Measurements from ENCODE around the gene CNIH2.

Gene CNIH2

GRCh38 chr11:66322732-66323427 lies 44.9 kb downstream of the CNIH2 start:
- no peak for DNase-seq
- peaks cover 17% of the 10 kb centered on the region for H3K36me3 Mint-ChIP-seq
- peaks cover 15% of the 10 kb centered on the region for H3K9me3 Mint-ChIP-seq
- no peak overlapping the region for H3K4me3 Mint-ChIP-seq
- CTCF ChIA-PET: no interaction called here
- H3K27me3 Mint-ChIP-seq: no peaks in the 10 kb centered on the region
- no peak overlapping the region for H3K27ac Mint-ChIP-seq
- peaks cover 85% of the 10 kb centered on the region for H3K4me1 Mint-ChIP-seq

GRCh38 chr11:66323684-66324083 lies 45.7 kb downstream of the CNIH2 start:
- no peaks in the 10 kb centered on the region for H3K27me3 Mint-ChIP-seq
- no peak for DNase-seq
- peaks cover 15% of the 10 kb centered on the region for H3K9me3 Mint-ChIP-seq
- CTCF ChIA-PET: interaction anchor here (0.9 to 1.8 kb wide), 2 partner anchors 8 to 12 kb away, joined by 3 to 10 read pairs; no protein-coding TSS in a partner anchor
- no peak overlapping the region for H3K27ac Mint-ChIP-seq
- H3K4me1 Mint-ChIP-seq: peaks cover 85% of the 10 kb centered on the region
- no peak overlapping the region for H3K4me3 Mint-ChIP-seq
- peaks cover 15% of the 10 kb centered on the region for H3K36me3 Mint-ChIP-seq

- no peak overlapping the region for H3K4me3 Mint-ChIP-seq
- H3K27me3 Mint-ChIP-seq: no peaks in the 10 kb centered on the region
- no peak for DNase-seq
- H3K27ac Mint-ChIP-seq: peak overlapping the region; percentile 59
- CTCF ChIA-PET: interaction anchor here (0.9 to 1.8 kb wide), 2 partner anchors 9 to 13 kb away, joined by 3 to 10 read pairs; no protein-coding TSS in a partner anchor
- H3K36me3 Mint-ChIP-seq: peaks cover 7% of the 10 kb centered on the region
- peaks cover 81% of the 10 kb centered on the region for H3K4me1 Mint-ChIP-seq
- peaks cover 12% of the 10 kb centered on the region for H3K9me3 Mint-ChIP-seq
These were observed 46.7 kb downstream of the CNIH2 start for GRCh38 chr11:66324664-66325063.

GRCh38 chr11:66325263-66325671 lies 47.3 kb downstream of the CNIH2 start:
- DNase-seq: no peak
- Mint-ChIP-seq H3K4me1 (peaks cover 75% of the 10 kb centered on the region), H3K9me3 (peaks cover 7% of the 10 kb centered on the region), H3K27me3 (no peaks in the 10 kb centered on the region), H3K27ac (peak overlapping the region; percentile 87), H3K4me3 (no peak overlapping the region), H3K36me3 (peaks cover 3% of the 10 kb centered on the region)
- CTCF ChIA-PET: interaction anchor here (1.8 kb wide), 1 partner anchor 13 kb away, joined by 10 read pairs; no protein-coding TSS in a partner anchor

- CTCF ChIA-PET: interaction anchor here (1.3 to 1.8 kb wide), 2 partner anchors 14 to 16 kb away, joined by 9 to 15 read pairs; no protein-coding TSS in a partner anchor
- peaks cover 6% of the 10 kb centered on the region for H3K9me3 Mint-ChIP-seq
- peak overlapping the region; percentile 58 for H3K4me3 Mint-ChIP-seq
- peak; percentile 85 for DNase-seq
- H3K4me1 Mint-ChIP-seq: peaks cover 68% of the 10 kb centered on the region
- no peaks in the 10 kb centered on the region for H3K27me3 Mint-ChIP-seq
- H3K27ac Mint-ChIP-seq: peak overlapping the region; percentile 87
- H3K36me3 Mint-ChIP-seq: no peaks in the 10 kb centered on the region
These were observed 48.5 kb downstream of the CNIH2 start for GRCh38 chr11:66326261-66327111.

- no peak for DNase-seq
- Mint-ChIP-seq H3K27ac (peak overlapping the region; percentile 87), H3K27me3 (no peaks in the 10 kb centered on the region), H3K9me3 (peaks cover 6% of the 10 kb centered on the region), H3K4me1 (peaks cover 65% of the 10 kb centered on the region), H3K36me3 (no peaks in the 10 kb centered on the region), H3K4me3 (no peak overlapping the region)
- CTCF ChIA-PET: interaction anchor here (1.3 to 1.8 kb wide), 2 partner anchors 15 to 16 kb away, joined by 9 to 15 read pairs; no protein-coding TSS in a partner anchor
These were observed 49.4 kb downstream of the CNIH2 start for GRCh38 chr11:66327171-66328030.

- peak; percentile 55 for DNase-seq
These were observed 50.0 kb downstream of the CNIH2 start for GRCh38 chr11:66328031-66328301.

GRCh38 chr11:66328302-66329144 lies 50.5 kb downstream of the CNIH2 start:
- peaks cover 55% of the 10 kb centered on the region for H3K4me1 Mint-ChIP-seq
- peaks cover under 1% of the 10 kb centered on the region for H3K9me3 Mint-ChIP-seq
- H3K27ac Mint-ChIP-seq: peak overlapping the region; percentile 87
- peak overlapping the region; percentile 21 for H3K4me3 Mint-ChIP-seq
- DNase-seq: peak; percentile 87
- CTCF ChIA-PET: interaction anchor here (0.8 to 2.2 kb wide), 5 partner anchors 9 to 60 kb away, joined by 3 to 28 read pairs (median 3); no protein-coding TSS in a partner anchor
- H3K36me3 Mint-ChIP-seq: no peaks in the 10 kb centered on the region
- no peaks in the 10 kb centered on the region for H3K27me3 Mint-ChIP-seq

More at GRCh38 chr11:66328031-66328301, 50.0 kb downstream of the CNIH2 start:
- no peaks in the 10 kb centered on the region for H3K36me3 Mint-ChIP-seq
- H3K4me1 Mint-ChIP-seq: peaks cover 61% of the 10 kb centered on the region
- no peaks in the 10 kb centered on the region for H3K27me3 Mint-ChIP-seq
- CTCF ChIA-PET: no interaction called here
- peak overlapping the region; percentile 87 for H3K27ac Mint-ChIP-seq
- H3K4me3 Mint-ChIP-seq: no peak overlapping the region
- peaks cover 6% of the 10 kb centered on the region for H3K9me3 Mint-ChIP-seq

GRCh38 chr11:66329165-66329673 lies 51.2 kb downstream of the CNIH2 start:
- Mint-ChIP-seq H3K36me3 (no peaks in the 10 kb centered on the region), H3K27me3 (no peaks in the 10 kb centered on the region), H3K27ac (peak overlapping the region; percentile 87), H3K4me3 (no peak overlapping the region), H3K9me3 (no peaks in the 10 kb centered on the region), H3K4me1 (peaks cover 48% of the 10 kb centered on the region)
- no peak for DNase-seq
- CTCF ChIA-PET: interaction anchor here (0.8 to 4.4 kb wide), 6 partner anchors 9 to 59 kb away, joined by 3 to 41 read pairs (median 6); no protein-coding TSS in a partner anchor

GRCh38 chr11:66330931-66331330 lies 53.0 kb downstream of the CNIH2 start:
- CTCF ChIA-PET: interaction anchor here (0.7 to 4.4 kb wide), 4 partner anchors 19 to 361 kb away, joined by 3 to 41 read pairs (median 6); no protein-coding TSS in a partner anchor
- Mint-ChIP-seq H3K27me3 (peaks cover 7% of the 10 kb centered on the region), H3K4me1 (peaks cover 37% of the 10 kb centered on the region), H3K4me3 (no peak overlapping the region), H3K27ac (no peak overlapping the region), H3K36me3 (no peaks in the 10 kb centered on the region), H3K9me3 (no peaks in the 10 kb centered on the region)
- DNase-seq: no peak

- H3K4me1 Mint-ChIP-seq: peaks cover 37% of the 10 kb centered on the region
- H3K36me3 Mint-ChIP-seq: peaks cover 2% of the 10 kb centered on the region
- no peak overlapping the region for H3K27ac Mint-ChIP-seq
- H3K9me3 Mint-ChIP-seq: no peaks in the 10 kb centered on the region
- H3K4me3 Mint-ChIP-seq: no peak overlapping the region
- CTCF ChIA-PET: interaction anchor here (1.0 to 4.4 kb wide), 2 partner anchors 20 to 57 kb away, joined by 3 to 41 read pairs; no protein-coding TSS in a partner anchor
- no peak for DNase-seq
- peaks cover 14% of the 10 kb centered on the region for H3K27me3 Mint-ChIP-seq
These were observed 53.8 kb downstream of the CNIH2 start for GRCh38 chr11:66331542-66332370.

Measured in activated naive CD4-positive, alpha-beta T cell treated with anti-CD3 and anti-CD28 coated beads, Interleukin-2, amount 10 ng/mL, durations not matched to agents 7 days and 5 days (primary cell).